Stimulated activated effector memory CD8-positive, alpha-beta T cell treated with anti-CD3 and anti-CD28 coated beads, Interleukin-12 subunit alpha, Interleukin-12 subunit beta, amount 100 ng/mL, for 72 hours (primary cell): Measurements from ENCODE around the gene MACROD2.
A peak's percentile ranks its signal among the peaks of the same experiment; 100 is the strongest.
"Not testable (repeated sequence)": the region's sequence is repeated elsewhere in the genome, so short reads cannot be mapped to it uniquely, and the experiment has no call there.

Experiments used
- ATAC-seq: fragments of 150-1000 bp; cut with Tn5 transposase; 2 replicates; pipeline ENCODE4 v1.10.0; 2021
- DNase-seq, 2 donors: peaks; one replicate each; pipeline ENCODE4 v3.0.0; 2021 to 2022; ENCODE audit warnings: low spot score in 2 of 2
- H3K27ac Mint-ChIP-seq: one replicate; pipeline ENCODE4 v1.8.0; 2022; ENCODE audit warnings: mild to moderate bottlenecking, mixed read lengths
- H3K36me3 Mint-ChIP-seq: one replicate; pipeline ENCODE4 v1.8.0; 2022; ENCODE audit warnings: mild to moderate bottlenecking, mixed read lengths
- H3K4me1 Mint-ChIP-seq: one replicate; pipeline ENCODE4 v1.8.0; 2022; ENCODE audit warnings: mixed read lengths
- H3K4me3 Mint-ChIP-seq: one replicate; pipeline ENCODE4 v1.8.0; 2022; ENCODE audit warnings: mild to moderate bottlenecking, mixed read lengths
- H3K9me3 Mint-ChIP-seq: one replicate; pipeline ENCODE4 v1.8.0; 2022; ENCODE audit warnings: mixed read lengths

Gene MACROD2

DNA sequence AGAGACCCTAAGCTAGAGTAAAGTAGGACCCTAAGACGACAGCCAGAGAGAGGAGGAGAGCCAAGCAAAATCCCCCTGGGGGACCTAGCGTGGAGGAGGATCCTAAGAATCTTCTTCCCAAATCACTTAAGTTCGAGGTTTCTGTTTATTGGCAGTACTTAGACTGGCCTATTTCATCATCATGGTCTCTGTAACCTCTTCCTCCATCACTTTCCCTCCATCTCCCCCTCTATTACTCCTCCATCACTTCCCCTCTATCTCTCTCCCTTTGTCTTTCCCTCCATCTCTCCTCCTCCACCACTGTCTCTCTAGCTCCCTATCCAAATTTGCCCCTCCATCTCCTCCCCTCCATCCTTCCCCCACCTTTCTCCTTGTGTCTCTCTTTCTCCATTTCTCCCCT, 1175.7 kb downstream of the MACROD2 start:
- DNase-seq (no peak), ATAC-seq (no peak)
- Mint-ChIP-seq H3K36me3 (no peaks in the 10 kb centered on the region), H3K4me3 (no peak overlapping the region), H3K27ac (no peak overlapping the region), H3K9me3 (peaks cover 10% of the 10 kb centered on the region), H3K4me1 (no peaks in the 10 kb centered on the region)

- Mint-ChIP-seq H3K4me1 (no peaks in the 10 kb centered on the region), H3K9me3 (peaks cover 2% of the 10 kb centered on the region), H3K27ac (no peak overlapping the region), H3K4me3 (no peak overlapping the region), H3K36me3 (no peaks in the 10 kb centered on the region)
- DNase-seq (no peak), ATAC-seq (no peak)
Measured at GRCh38 chr20:15176929-15177328, 1181.6 kb downstream of the MACROD2 start.

- DNase-seq (no peak), ATAC-seq (no peak)
- Mint-ChIP-seq H3K27ac (no peak overlapping the region), H3K4me1 (no peaks in the 10 kb centered on the region), H3K4me3 (no peak overlapping the region), H3K9me3 (peaks cover 4% of the 10 kb centered on the region), H3K36me3 (no peaks in the 10 kb centered on the region)
Measured at GRCh38 chr20:15178581-15178980, 1183.3 kb downstream of the MACROD2 start.

DNA sequence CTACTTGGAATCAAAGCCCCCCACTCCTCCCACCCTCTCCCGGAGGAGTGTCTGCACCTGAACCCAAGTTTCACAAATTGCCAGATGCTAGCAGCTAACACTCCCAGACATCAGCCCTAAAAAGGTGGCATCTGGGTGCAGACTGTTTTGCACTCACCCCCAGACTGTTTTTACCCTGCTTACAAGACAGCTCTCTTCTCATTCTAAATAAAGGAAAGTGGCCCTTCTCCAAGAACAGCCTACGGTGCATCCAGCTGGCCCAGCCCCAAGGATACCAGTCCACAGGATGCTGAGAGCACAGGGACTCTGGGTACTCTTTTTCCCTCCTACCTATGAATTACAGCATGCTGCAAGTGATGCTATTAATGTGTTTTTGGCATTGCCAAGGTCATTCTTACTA, 1184.1 kb downstream of the MACROD2 start:
- no peaks in the 10 kb centered on the region for H3K36me3 Mint-ChIP-seq

DNA sequence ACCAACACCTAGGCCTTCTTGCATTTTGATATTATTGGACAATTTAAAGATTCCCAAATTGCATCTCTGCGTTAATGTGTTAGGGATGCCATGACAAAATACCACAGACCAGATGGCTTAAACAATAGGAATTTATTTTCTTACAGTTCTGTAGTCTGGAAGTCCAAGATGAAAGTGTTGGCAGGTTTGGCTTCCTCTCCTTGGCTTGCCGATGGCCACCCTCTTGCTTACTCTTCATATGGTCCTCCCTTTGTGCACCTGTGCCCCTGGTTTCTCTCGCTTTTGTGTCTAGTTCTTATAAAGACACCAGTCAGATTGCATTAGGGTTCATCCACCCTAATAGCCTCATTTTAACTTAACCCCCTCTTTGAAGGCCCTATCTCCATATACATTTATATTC, 1184.5 kb downstream of the MACROD2 start:
- no peak overlapping the region for H3K27ac Mint-ChIP-seq
- H3K4me1 Mint-ChIP-seq, result no peaks in the 10 kb centered on the region
- H3K36me3 Mint-ChIP-seq, result no peaks in the 10 kb centered on the region
- no peak for DNase-seq
- no peak overlapping the region for H3K4me3 Mint-ChIP-seq
- peaks cover 4% of the 10 kb centered on the region for H3K9me3 Mint-ChIP-seq
- no peak for ATAC-seq

More for the DNA sequence above, 1184.1 kb downstream of the MACROD2 start:
- no peak overlapping the region for H3K27ac Mint-ChIP-seq
- ATAC-seq (no peak), DNase-seq (no peak)
- H3K4me3 Mint-ChIP-seq, result no peak overlapping the region
- peaks cover 4% of the 10 kb centered on the region for H3K9me3 Mint-ChIP-seq
- no peaks in the 10 kb centered on the region for H3K4me1 Mint-ChIP-seq

- ATAC-seq (no peak), DNase-seq (no peak)
- Mint-ChIP-seq H3K36me3 (no peaks in the 10 kb centered on the region), H3K4me1 (no peaks in the 10 kb centered on the region), H3K27ac (no peak overlapping the region), H3K9me3 (peaks cover 8% of the 10 kb centered on the region), H3K4me3 (no peak overlapping the region)
Measured at GRCh38 chr20:15185322-15185721, 1190.0 kb downstream of the MACROD2 start.

- no peak overlapping the region for H3K4me3 Mint-ChIP-seq
- peaks cover 8% of the 10 kb centered on the region for H3K9me3 Mint-ChIP-seq
- no peaks in the 10 kb centered on the region for H3K36me3 Mint-ChIP-seq
- ATAC-seq (no peak), DNase-seq (no peak)
- no peak overlapping the region for H3K27ac Mint-ChIP-seq
- no peaks in the 10 kb centered on the region for H3K4me1 Mint-ChIP-seq
Measured at GRCh38 chr20:15185913-15186312, 1190.6 kb downstream of the MACROD2 start.

DNA sequence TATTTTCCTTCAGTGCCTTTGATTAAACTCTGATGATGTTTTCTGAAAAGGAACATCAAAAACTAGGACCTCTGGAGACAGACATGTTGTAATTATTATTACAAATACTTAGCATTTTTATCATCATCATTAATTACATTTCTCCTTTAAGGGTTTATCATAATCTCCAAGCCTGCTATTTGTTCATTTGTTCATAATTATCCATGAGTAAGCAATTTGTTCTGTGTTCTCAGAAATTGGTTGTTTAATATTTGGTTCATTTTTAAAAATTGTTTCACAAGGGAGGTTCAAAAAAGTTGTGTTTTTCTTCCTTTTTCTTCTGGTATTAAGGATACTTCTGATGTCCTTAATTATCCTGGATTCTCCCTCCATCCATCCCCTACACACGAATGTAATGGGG, 1192.3 kb downstream of the MACROD2 start:
- Mint-ChIP-seq H3K4me3 (no peak overlapping the region), H3K9me3 (peaks cover 5% of the 10 kb centered on the region), H3K27ac (no peak overlapping the region), H3K36me3 (no peaks in the 10 kb centered on the region), H3K4me1 (no peaks in the 10 kb centered on the region)
- ATAC-seq (no peak), DNase-seq (no peak)

- H3K4me3 Mint-ChIP-seq, result no peak overlapping the region
- H3K36me3 Mint-ChIP-seq, result no peaks in the 10 kb centered on the region
- no peak for DNase-seq
- no peak overlapping the region for H3K27ac Mint-ChIP-seq
- peaks cover 9% of the 10 kb centered on the region for H3K9me3 Mint-ChIP-seq
- H3K4me1 Mint-ChIP-seq, result no peaks in the 10 kb centered on the region
- no peak for ATAC-seq
Measured at GRCh38 chr20:15188415-15188814, 1193.1 kb downstream of the MACROD2 start.

- H3K4me1 Mint-ChIP-seq, result no peaks in the 10 kb centered on the region
- no peak overlapping the region for H3K4me3 Mint-ChIP-seq
- no peak overlapping the region for H3K27ac Mint-ChIP-seq
- H3K36me3 Mint-ChIP-seq, result no peaks in the 10 kb centered on the region
- ATAC-seq, result no peak
- DNase-seq, result no peak
- peaks cover 10% of the 10 kb centered on the region for H3K9me3 Mint-ChIP-seq
Measured at GRCh38 chr20:15191082-15191723, 1195.9 kb downstream of the MACROD2 start.

- H3K4me1 Mint-ChIP-seq, result no peaks in the 10 kb centered on the region
- no peaks in the 10 kb centered on the region for H3K36me3 Mint-ChIP-seq
Measured at GRCh38 chr20:15195378-15195777, 1200.1 kb downstream of the MACROD2 start.

GRCh38 chr20:15196547-15197255, 1201.4 kb downstream of the MACROD2 start:
- no peak overlapping the region for H3K4me3 Mint-ChIP-seq
- ATAC-seq (no peak), DNase-seq (no peak)
- no peaks in the 10 kb centered on the region for H3K36me3 Mint-ChIP-seq
- no peak overlapping the region for H3K27ac Mint-ChIP-seq
- H3K4me1 Mint-ChIP-seq, result no peaks in the 10 kb centered on the region
- H3K9me3 Mint-ChIP-seq, result peaks cover 6% of the 10 kb centered on the region

More at GRCh38 chr20:15195378-15195777, 1200.1 kb downstream of the MACROD2 start:
- Mint-ChIP-seq H3K4me3 (no peak overlapping the region), H3K9me3 (peaks cover 6% of the 10 kb centered on the region), H3K27ac (no peak overlapping the region)
- ATAC-seq, result no peak
- DNase-seq, result no peak

DNA sequence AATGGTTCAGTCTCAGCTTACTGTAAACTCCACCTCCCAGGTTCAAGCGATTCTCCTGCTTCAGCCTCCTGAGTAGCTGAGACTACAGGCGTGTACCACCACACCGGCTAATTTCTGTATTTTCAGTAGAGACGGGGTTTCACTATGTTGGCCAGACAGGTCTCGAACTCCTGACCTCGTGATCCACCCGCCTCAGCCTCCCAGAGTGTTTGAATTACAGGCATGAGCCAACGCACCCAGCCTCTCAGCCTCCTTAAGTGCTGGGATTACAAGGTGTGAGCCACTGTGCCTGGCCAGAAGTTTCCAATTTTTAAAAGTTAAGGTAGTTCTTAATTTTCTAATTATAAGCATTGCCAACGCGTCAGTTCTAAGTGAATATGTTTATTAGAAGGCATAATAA, 1202.7 kb downstream of the MACROD2 start:
- not testable (repeated sequence) for H3K36me3 Mint-ChIP-seq, H3K4me3 Mint-ChIP-seq, DNase-seq, H3K4me1 Mint-ChIP-seq, H3K27ac Mint-ChIP-seq, H3K9me3 Mint-ChIP-seq, ATAC-seq

DNA sequence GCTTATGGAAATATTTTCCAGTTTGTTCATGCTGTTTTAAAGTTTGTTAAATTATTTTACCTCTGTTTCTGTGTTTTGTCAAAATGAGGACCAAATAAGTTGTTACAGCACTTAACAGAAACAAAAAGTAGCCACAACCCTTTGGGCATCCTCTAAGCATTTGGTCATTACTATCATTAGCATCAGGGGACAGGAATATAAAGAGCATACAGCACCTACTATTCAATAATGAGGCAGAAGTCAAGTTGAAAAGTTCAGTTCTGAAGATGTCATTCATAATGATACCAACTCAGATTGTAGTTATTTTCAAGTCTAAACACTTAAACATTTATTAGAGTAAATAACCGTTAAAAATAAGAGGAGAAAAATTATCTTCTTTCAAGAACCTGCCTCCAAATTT, 1204.4 kb downstream of the MACROD2 start:
- DNase-seq, result no peak
- Mint-ChIP-seq H3K4me1 (no peaks in the 10 kb centered on the region), H3K36me3 (no peaks in the 10 kb centered on the region), H3K4me3 (no peak overlapping the region), H3K9me3 (peaks cover 5% of the 10 kb centered on the region), H3K27ac (no peak overlapping the region)
- ATAC-seq, result no peak

- Mint-ChIP-seq H3K4me1 (no peaks in the 10 kb centered on the region), H3K36me3 (no peaks in the 10 kb centered on the region), H3K27ac (no peak overlapping the region), H3K9me3 (peaks cover 5% of the 10 kb centered on the region), H3K4me3 (no peak overlapping the region)
- ATAC-seq (peak; percentile 75), DNase-seq (no peak)
Measured at GRCh38 chr20:15200147-15200565, 1204.8 kb downstream of the MACROD2 start.

- Mint-ChIP-seq H3K4me3 (no peak overlapping the region), H3K4me1 (no peaks in the 10 kb centered on the region), H3K9me3 (peaks cover 3% of the 10 kb centered on the region), H3K27ac (no peak overlapping the region), H3K36me3 (no peaks in the 10 kb centered on the region)
- no peak for DNase-seq
- ATAC-seq, result no peak
Measured at GRCh38 chr20:15201602-15202001, 1206.3 kb downstream of the MACROD2 start.
